Measurements from ENCODE around the gene PMAIP1. TPM values are rescaled to one million over a fixed set of nuclear protein-coding genes. Genes with fewer than 3 reads are reported as not detected.

PMAIP1 gene
- total and polyA plus RNA-seq, 9 of the 15 experiments (the other 6 are each of a cell fraction or from before 2014, with no cell fraction given) = 8.0 to 22.9 (median 14.9) TPM

GRCh38 chr18:59881728-59882656 is 17.8 kb upstream of the PMAIP1 start (continued):
- TF ChIP-seq ZNF592 (IDR thresholded peaks at IDR 0.05) (no peak), SRSF7 (optimal IDR thresholded peaks at IDR 0.05; ENCODE audit: low read depth, low read length) (no peak), ZNF780A (CRISPR knock-in tag; IDR thresholded peaks at IDR 0.05) (no peak), SMARCC2 (IDR thresholded peaks at IDR 0.05; ENCODE audit: low read depth) (no peak), ZNF696 (CRISPR knock-in tag; conservative IDR thresholded peaks at IDR 0.05) (no peak), ZNF274 (IDR thresholded peaks at IDR 0.05; ENCODE audit: borderline replicate concordance, low read depth, low read length) (no peak), EHMT2 (IDR thresholded peaks at IDR 0.05) (no peak), HNRNPUL1 (IDR thresholded peaks at IDR 0.05; ENCODE audit: low read length) (no peak), FOSL1 (tag; conservative IDR thresholded peaks at IDR 0.05) (peak; percentile 58), PBX2 (CRISPR knock-in tag; IDR thresholded peaks at IDR 0.05; ENCODE audit: low read depth) (no peak), PBX2 (tag; conservative IDR thresholded peaks at IDR 0.05; ENCODE audit: low read depth) (peak; percentile 43; the same call in 1 of the 2 replicates), BCL6 (CRISPR knock-in tag; IDR thresholded peaks at IDR 0.05) (no peak)
